Naive thymus-derived CD8-positive, alpha-beta T cell (primary cell): ENCODE data around the gene WWP2. TPM values are rescaled to one million over a fixed set of nuclear protein-coding genes. Genes with fewer than 3 reads are reported as not detected.

Source experiments
- ATAC-seq, 2 donors: fragments of 150-1000 bp; cut with Tn5 transposase in 1 of 2; sonication (Bioruptor Pico), chemical (Tn5 transposase) in 1 of 2; 1 replicate in 1 of 2; 2 replicates in 1 of 2; pipeline ENCODE4 v1.10.0; 2021; ENCODE audit warnings: mild to moderate bottlenecking in 2 of 2, moderate library complexity in 2 of 2
- POLR2A ChIA-PET: fragments of 350-600 bp; sonication (Branson Sonifier 250); formaldehyde crosslinking; loops from one replicate; lab custom pipeline; 2021; ENCODE audit warnings: antibody characterized with exemption; lab: Charles Lee
- DNase-seq, 10 donors: peaks; one replicate each; pipeline versions ENCODE4 v3.0.0 to v3.0.0-alpha.2; 2020 to 2022
- H3K27ac Mint-ChIP-seq, 10 donors: one replicate each; pipeline ENCODE4 v1.8.0; 2020 to 2022; ENCODE audit warnings: mild to moderate bottlenecking in 10 of 10, mixed read lengths in 10 of 10, moderate library complexity in 4 of 10, inconsistent platforms in 1 of 10
- H3K27me3 Mint-ChIP-seq, 5 donors: one replicate each; pipeline ENCODE4 v1.8.0; 2021 to 2022; ENCODE audit warnings: mixed read lengths in 5 of 5
- H3K36me3 Mint-ChIP-seq, 3 donors: one replicate each; pipeline ENCODE4 v1.8.0; 2020 to 2022; ENCODE audit warnings: mixed read lengths in 3 of 3, mild to moderate bottlenecking in 2 of 3, inconsistent platforms in 1 of 3
- H3K4me1 Mint-ChIP-seq, 4 donors: one replicate each; pipeline ENCODE4 v1.8.0; 2021 to 2022; ENCODE audit warnings: mixed read lengths in 4 of 4
- H3K4me3 Mint-ChIP-seq, 10 donors: one replicate each; pipeline ENCODE4 v1.8.0; 2020 to 2022; ENCODE audit warnings: mild to moderate bottlenecking in 10 of 10, mixed read lengths in 10 of 10, moderate library complexity in 6 of 10, inconsistent platforms in 1 of 10
- H3K9me3 Mint-ChIP-seq, 9 donors: one replicate each; pipeline ENCODE4 v1.8.0; 2020 to 2022; ENCODE audit warnings: mixed read lengths in 9 of 9, mild to moderate bottlenecking in 3 of 9, inconsistent platforms in 1 of 9, moderate library complexity in 1 of 9
- polyA plus RNA-seq, 3 donors: library from polyadenylated mRNA; unstranded; fragments of 300-500 nt; fragmentation: Illumina TruSeq; gene quantifications; one replicate each; pipeline ENCODE4 v1.2.3, GENCODE V29; 2021
- total RNA-seq, 8 experiments: library from RNA in 2 of 8; stranded (reverse) in 2 of 8; gene quantifications; one replicate each; pipeline ENCODE4 v1.2.3 and lab custom pipeline; 2021 to 2026

The WWP2 gene
- total and polyA plus RNA-seq, 5 experiments from 2014 or later = 27.0 to 63.3 (median 39.5) TPM

GRCh38 chr16:69893106-69893505 lies 131.0 kb downstream of the WWP2 start:
- Mint-ChIP-seq H3K27ac (no peak overlapping the region), H3K36me3 (peaks cover 0 to 77% (median 17%) of the 10 kb centered on the region in 3 donors), H3K9me3 (no peaks in the 10 kb centered on the region), H3K4me1 (peaks cover 0 to 1% (median 0%) of the 10 kb centered on the region in 4 donors), H3K4me3 (no peak overlapping the region), H3K27me3 (no peaks in the 10 kb centered on the region)
- POLR2A ChIA-PET = no interaction called here
- DNase-seq = no peak
- no peak for ATAC-seq

- no peak overlapping the region for H3K4me3 Mint-ChIP-seq
- ATAC-seq = no peak
- H3K27me3 Mint-ChIP-seq = no peaks in the 10 kb centered on the region
- H3K9me3 Mint-ChIP-seq = no peaks in the 10 kb centered on the region
- DNase-seq = no peak
- POLR2A ChIA-PET = no interaction called here
- H3K4me1 Mint-ChIP-seq = peaks cover 0 to 1% (median 0%) of the 10 kb centered on the region in 4 donors
- peaks cover 0 to 70% (median 8%) of the 10 kb centered on the region in 3 donors for H3K36me3 Mint-ChIP-seq
- H3K27ac Mint-ChIP-seq = no peak overlapping the region
Measured at GRCh38 chr16:69894676-69895075, 132.5 kb downstream of the WWP2 start.

GRCh38 chr16:69903865-69904415 lies 141.8 kb downstream of the WWP2 start:
- Mint-ChIP-seq H3K9me3 (no peaks in the 10 kb centered on the region), H3K36me3 (peaks cover 0 to 60% (median 21%) of the 10 kb centered on the region in 3 donors), H3K27ac (peak overlapping the region in 1 of 10 donors; percentile 43), H3K4me3 (no peak overlapping the region), H3K4me1 (peaks cover 0 to 2% (median 0%) of the 10 kb centered on the region in 4 donors), H3K27me3 (no peaks in the 10 kb centered on the region)
- ATAC-seq = no peak
- no peak for DNase-seq
- POLR2A ChIA-PET = no interaction called here

GRCh38 chr16:69904495-69905170 lies 142.5 kb downstream of the WWP2 start:
- ATAC-seq = no peak
- Mint-ChIP-seq H3K9me3 (no peaks in the 10 kb centered on the region), H3K4me3 (no peak overlapping the region), H3K4me1 (peaks cover 0 to 2% (median 0%) of the 10 kb centered on the region in 4 donors), H3K27me3 (no peaks in the 10 kb centered on the region), H3K27ac (peak overlapping the region in 2 of 10 donors; percentile 17 to 65), H3K36me3 (peaks cover 0 to 66% (median 25%) of the 10 kb centered on the region in 3 donors)
- POLR2A ChIA-PET = no interaction called here
- no peak for DNase-seq

GRCh38 chr16:69905171-69905555 lies 143.0 kb downstream of the WWP2 start:
- H3K4me3 Mint-ChIP-seq = no peak overlapping the region
- POLR2A ChIA-PET = no interaction called here
- no peaks in the 10 kb centered on the region for H3K27me3 Mint-ChIP-seq
- peaks cover 0 to 2% (median 0%) of the 10 kb centered on the region in 4 donors for H3K4me1 Mint-ChIP-seq
- no peak for DNase-seq
- peaks cover 5 to 67% (median 28%) of the 10 kb centered on the region in 3 donors for H3K36me3 Mint-ChIP-seq
- ATAC-seq = no peak
- H3K27ac Mint-ChIP-seq = peak overlapping the region in 1 of 10 donors; percentile 17
- no peaks in the 10 kb centered on the region for H3K9me3 Mint-ChIP-seq

- H3K4me3 Mint-ChIP-seq = no peak overlapping the region
- H3K9me3 Mint-ChIP-seq = no peaks in the 10 kb centered on the region
- H3K4me1 Mint-ChIP-seq = peaks cover 0 to 1% (median 0%) of the 10 kb centered on the region in 4 donors
- no peak overlapping the region for H3K27ac Mint-ChIP-seq
- H3K36me3 Mint-ChIP-seq = peaks cover 5 to 65% (median 29%) of the 10 kb centered on the region in 3 donors
- POLR2A ChIA-PET = no interaction called here
- H3K27me3 Mint-ChIP-seq = no peaks in the 10 kb centered on the region
- DNase-seq (no peak), ATAC-seq (no peak)
Measured at GRCh38 chr16:69906838-69907401, 144.8 kb downstream of the WWP2 start.

- no peaks in the 10 kb centered on the region for H3K27me3 Mint-ChIP-seq
- no peaks in the 10 kb centered on the region for H3K9me3 Mint-ChIP-seq
- ATAC-seq (no peak), DNase-seq (no peak)
- H3K36me3 Mint-ChIP-seq = peaks cover 5 to 58% (median 20%) of the 10 kb centered on the region in 3 donors
- no peaks in the 10 kb centered on the region for H3K4me1 Mint-ChIP-seq
- peak overlapping the region in 1 of 10 donors; percentile 15 for H3K27ac Mint-ChIP-seq
- POLR2A ChIA-PET = no interaction called here
- no peak overlapping the region for H3K4me3 Mint-ChIP-seq
Measured at GRCh38 chr16:69909043-69909442, 146.9 kb downstream of the WWP2 start.

- Mint-ChIP-seq H3K4me1 (no peaks in the 10 kb centered on the region), H3K36me3 (peaks cover 5 to 56% (median 19%) of the 10 kb centered on the region in 3 donors), H3K9me3 (no peaks in the 10 kb centered on the region), H3K4me3 (no peak overlapping the region), H3K27ac (no peak overlapping the region), H3K27me3 (no peaks in the 10 kb centered on the region)
- DNase-seq (no peak), ATAC-seq (no peak)
- POLR2A ChIA-PET = no interaction called here
Measured at GRCh38 chr16:69909760-69910159, 147.6 kb downstream of the WWP2 start.

- H3K36me3 Mint-ChIP-seq = peaks cover 5 to 60% (median 19%) of the 10 kb centered on the region in 3 donors
- POLR2A ChIA-PET = no interaction called here
- peak overlapping the region in 1 of 10 donors; percentile 29 for H3K27ac Mint-ChIP-seq
Measured at GRCh38 chr16:69910964-69911363, 148.8 kb downstream of the WWP2 start.

GRCh38 chr16:69916462-69916861 lies 154.3 kb downstream of the WWP2 start:
- no peak for DNase-seq
- no peaks in the 10 kb centered on the region for H3K27me3 Mint-ChIP-seq
- H3K36me3 Mint-ChIP-seq = peaks cover 0 to 48% (median 12%) of the 10 kb centered on the region in 3 donors
- peaks cover 0 to 2% (median 0%) of the 10 kb centered on the region in 4 donors for H3K4me1 Mint-ChIP-seq
- no peaks in the 10 kb centered on the region for H3K9me3 Mint-ChIP-seq
- ATAC-seq = no peak
- H3K4me3 Mint-ChIP-seq = no peak overlapping the region
- POLR2A ChIA-PET = no interaction called here
- H3K27ac Mint-ChIP-seq = peak overlapping the region in 1 of 10 donors; percentile 42

More at GRCh38 chr16:69910964-69911363, 148.8 kb downstream of the WWP2 start:
- no peak overlapping the region for H3K4me3 Mint-ChIP-seq
- ATAC-seq (no peak), DNase-seq (no peak)
- no peaks in the 10 kb centered on the region for H3K4me1 Mint-ChIP-seq
- H3K9me3 Mint-ChIP-seq = no peaks in the 10 kb centered on the region
- H3K27me3 Mint-ChIP-seq = no peaks in the 10 kb centered on the region

- Mint-ChIP-seq H3K4me1 (peaks cover 0 to 2% (median 0%) of the 10 kb centered on the region in 4 donors), H3K27ac (peak overlapping the region in 1 of 10 donors; percentile 10), H3K36me3 (peaks cover 0 to 49% (median 12%) of the 10 kb centered on the region in 3 donors), H3K9me3 (no peaks in the 10 kb centered on the region), H3K4me3 (no peak overlapping the region), H3K27me3 (no peaks in the 10 kb centered on the region)
- POLR2A ChIA-PET = no interaction called here
- no peak for ATAC-seq
- DNase-seq = no peak
Measured at GRCh38 chr16:69917311-69917710, 155.2 kb downstream of the WWP2 start.

- Mint-ChIP-seq H3K4me1 (peaks cover 0 to 2% (median 0%) of the 10 kb centered on the region in 4 donors), H3K36me3 (peaks cover 0 to 50% (median 12%) of the 10 kb centered on the region in 3 donors), H3K27ac (peak overlapping the region in 1 of 10 donors; percentile 30), H3K9me3 (no peaks in the 10 kb centered on the region), H3K4me3 (no peak overlapping the region), H3K27me3 (no peaks in the 10 kb centered on the region)
- DNase-seq (no peak), ATAC-seq (no peak)
- POLR2A ChIA-PET = no interaction called here
Measured at GRCh38 chr16:69917739-69918138, 155.6 kb downstream of the WWP2 start.

GRCh38 chr16:69918241-69918640 lies 156.1 kb downstream of the WWP2 start:
- peak overlapping the region in 2 of 10 donors; percentile 30 to 56 for H3K27ac Mint-ChIP-seq
- H3K4me1 Mint-ChIP-seq = peaks cover 0 to 2% (median 0%) of the 10 kb centered on the region in 4 donors
- H3K27me3 Mint-ChIP-seq = no peaks in the 10 kb centered on the region
- H3K36me3 Mint-ChIP-seq = peaks cover 0 to 53% (median 12%) of the 10 kb centered on the region in 3 donors
- POLR2A ChIA-PET = no interaction called here
- ATAC-seq (no peak), DNase-seq (no peak)
- no peaks in the 10 kb centered on the region for H3K9me3 Mint-ChIP-seq
- H3K4me3 Mint-ChIP-seq = no peak overlapping the region
